ENCODE measurements around the gene GPX7. TPM values are rescaled to one million over a fixed set of nuclear protein-coding genes. Genes with fewer than 3 reads are reported as not detected.

GPX7 gene
- total RNA-seq, 1 experiment from 2014 or later, result 21.7 TPM

DNA sequence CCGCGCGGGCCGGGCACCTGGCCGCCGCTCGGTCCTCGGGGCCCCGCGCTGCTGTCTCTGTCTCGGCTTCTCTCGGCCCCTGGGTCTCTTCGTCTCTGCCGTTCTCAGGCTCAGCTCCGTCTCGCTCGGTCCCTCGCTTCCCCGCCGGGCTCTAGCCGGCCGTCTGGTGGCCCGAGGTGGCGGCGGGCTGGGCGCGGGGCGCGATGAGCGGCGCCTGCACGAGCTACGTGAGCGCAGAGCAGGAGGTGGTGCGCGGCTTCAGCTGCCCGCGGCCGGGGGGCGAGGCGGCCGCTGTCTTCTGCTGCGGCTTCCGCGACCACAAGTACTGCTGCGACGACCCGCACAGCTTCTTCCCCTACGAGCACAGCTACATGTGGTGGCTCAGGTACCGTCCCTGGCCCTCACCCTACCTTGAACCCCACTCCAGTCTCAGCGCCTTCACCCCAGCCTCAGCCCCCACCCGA lies 31.2 kb downstream of the GPX7 start:
- peak overlapping the region; percentile 60 for H3K4me3 ChIP-seq (ENCODE audit: low read depth, low read length)
- intact Hi-C loops (cut with micrococcal nuclease; ENCODE audit: unreplicated experiment), result loop anchor here (2.0 kb wide), 1 partner anchor 81 kb away; the partner anchor contains the start of gene TUT4
- BruUV-seq (replicated peaks), result no TSS peak

GRCh38 chr1:52634111-52634510 lies 31.9 kb downstream of the GPX7 start:
- Histone ChIP-seq H3K27me3 (replicated peaks; ENCODE audit: control insufficient read depth, insufficient read depth, low read length) (no peaks in the 10 kb centered on the region), H3K4me1 (peaks cover 14% of the 10 kb centered on the region), H3K36me3 (ENCODE audit: control insufficient read depth, insufficient read depth, low read length) (no peaks in the 10 kb centered on the region), H3K4me3 (ENCODE audit: low read depth, low read length) (no peak overlapping the region), H3K9me3 (no peaks in the 10 kb centered on the region; the same call in 1 of the 2 replicates)
- intact Hi-C loops (cut with micrococcal nuclease; ENCODE audit: unreplicated experiment), result no loop called here
- H3K27ac Mint-ChIP-seq (ENCODE audit: unreplicated experiment), result peak overlapping the region; percentile 60
- peaks cover 5% of the 10 kb centered on the region for H3K36me3 Mint-ChIP-seq (ENCODE audit: insufficient read depth, unreplicated experiment)
- TF ChIP-seq, protein P1, sequence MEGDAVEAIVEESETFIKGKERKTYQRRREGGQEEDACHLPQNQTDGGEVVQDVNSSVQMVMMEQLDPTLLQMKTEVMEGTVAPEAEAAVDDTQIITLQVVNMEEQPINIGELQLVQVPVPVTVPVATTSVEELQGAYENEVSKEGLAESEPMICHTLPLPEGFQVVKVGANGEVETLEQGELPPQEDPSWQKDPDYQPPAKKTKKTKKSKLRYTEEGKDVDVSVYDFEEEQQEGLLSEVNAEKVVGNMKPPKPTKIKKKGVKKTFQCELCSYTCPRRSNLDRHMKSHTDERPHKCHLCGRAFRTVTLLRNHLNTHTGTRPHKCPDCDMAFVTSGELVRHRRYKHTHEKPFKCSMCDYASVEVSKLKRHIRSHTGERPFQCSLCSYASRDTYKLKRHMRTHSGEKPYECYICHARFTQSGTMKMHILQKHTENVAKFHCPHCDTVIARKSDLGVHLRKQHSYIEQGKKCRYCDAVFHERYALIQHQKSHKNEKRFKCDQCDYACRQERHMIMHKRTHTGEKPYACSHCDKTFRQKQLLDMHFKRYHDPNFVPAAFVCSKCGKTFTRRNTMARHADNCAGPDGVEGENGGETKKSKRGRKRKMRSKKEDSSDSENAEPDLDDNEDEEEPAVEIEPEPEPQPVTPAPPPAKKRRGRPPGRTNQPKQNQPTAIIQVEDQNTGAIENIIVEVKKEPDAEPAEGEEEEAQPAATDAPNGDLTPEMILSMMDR (IDR thresholded peaks at IDR 0.05; ENCODE audit: insufficient read depth in 1 of 2, low read depth in 1 of 2, low read length in 1 of 2, severe bottlenecking in 1 of 2, unreplicated experiment in 1 of 2), result no peak
- peak overlapping the region; percentile 81 for H3K4me3 Mint-ChIP-seq (ENCODE audit: unreplicated experiment)
- H3K27me3 Mint-ChIP-seq (ENCODE audit: insufficient read depth, unreplicated experiment), result no peaks in the 10 kb centered on the region
- ChIA-PET CTCF (no interaction called here), POLR2A (no interaction called here)
- H3K9me3 Mint-ChIP-seq (ENCODE audit: unreplicated experiment), result no peaks in the 10 kb centered on the region
- TSS peak; percentile 45 for BruUV-seq (replicated peaks)
- peaks cover 8% of the 10 kb centered on the region for H3K4me1 Mint-ChIP-seq (ENCODE audit: low read depth, unreplicated experiment)
- DNase-seq, result no peak

More for the DNA sequence above, 31.2 kb downstream of the GPX7 start:
- Mint-ChIP-seq H3K9me3 (ENCODE audit: unreplicated experiment) (no peaks in the 10 kb centered on the region), H3K4me1 (ENCODE audit: low read depth, unreplicated experiment) (peaks cover 8% of the 10 kb centered on the region), H3K36me3 (ENCODE audit: insufficient read depth, unreplicated experiment) (peaks cover 5% of the 10 kb centered on the region), H3K4me3 (ENCODE audit: unreplicated experiment) (peak overlapping the region; percentile 81), H3K27ac (ENCODE audit: unreplicated experiment) (peak overlapping the region; percentile 60), H3K27me3 (ENCODE audit: insufficient read depth, unreplicated experiment) (no peaks in the 10 kb centered on the region)
- H3K27me3 ChIP-seq (replicated peaks; ENCODE audit: control insufficient read depth, insufficient read depth, low read length), result no peaks in the 10 kb centered on the region
- ChIA-PET POLR2A (interaction anchor here (0.6 to 1.6 kb wide), 3 partner anchors 18 to 80 kb away, joined by 3 to 5 read pairs (median 3); partner anchors contain the start of gene TUT4), CTCF (interaction anchor here (0.6 kb wide), 1 partner anchor 44 kb away, joined by 3 read pairs; no protein-coding TSS in a partner anchor)
- H3K4me1 ChIP-seq, result peaks cover 14% of the 10 kb centered on the region
- TF ChIP-seq, protein P1 (IDR thresholded peaks at IDR 0.05; ENCODE audit: insufficient read depth in 1 of 2, low read depth in 1 of 2, low read length in 1 of 2, severe bottlenecking in 1 of 2, unreplicated experiment in 1 of 2), result no peak
- no peaks in the 10 kb centered on the region; the same call in 1 of the 2 replicates for H3K9me3 ChIP-seq
- peak; percentile 36 to 53 for DNase-seq
- no peaks in the 10 kb centered on the region for H3K36me3 ChIP-seq (ENCODE audit: control insufficient read depth, insufficient read depth, low read length)

GRCh38 chr1:52635321-52636089 lies 33.3 kb downstream of the GPX7 start:
- TF ChIP-seq, protein P1 (IDR thresholded peaks at IDR 0.05; ENCODE audit: insufficient read depth in 1 of 2, low read depth in 1 of 2, low read length in 1 of 2, severe bottlenecking in 1 of 2, unreplicated experiment in 1 of 2), result no peak
- no peaks in the 10 kb centered on the region for H3K27me3 Mint-ChIP-seq (ENCODE audit: insufficient read depth, unreplicated experiment)
- CTCF ChIA-PET, result interaction anchor here (0.6 kb wide), 1 partner anchor 867 kb away, joined by 7 read pairs; no protein-coding TSS in a partner anchor
- no peaks in the 10 kb centered on the region for H3K36me3 ChIP-seq (ENCODE audit: control insufficient read depth, insufficient read depth, low read length)
- no peak for DNase-seq
- H3K4me3 ChIP-seq (ENCODE audit: low read depth, low read length), result no peak overlapping the region
- POLR2A ChIA-PET, result no interaction called here
- H3K9me3 Mint-ChIP-seq (ENCODE audit: unreplicated experiment), result no peaks in the 10 kb centered on the region
- H3K4me1 ChIP-seq, result peaks cover 14% of the 10 kb centered on the region
- H3K4me3 Mint-ChIP-seq (ENCODE audit: unreplicated experiment), result no peak overlapping the region
- no peaks in the 10 kb centered on the region; the same call in 1 of the 2 replicates for H3K9me3 ChIP-seq
- intact Hi-C loops (cut with micrococcal nuclease; ENCODE audit: unreplicated experiment), result no loop called here
- peaks cover 5% of the 10 kb centered on the region for H3K36me3 Mint-ChIP-seq (ENCODE audit: insufficient read depth, unreplicated experiment)
- H3K27ac Mint-ChIP-seq (ENCODE audit: unreplicated experiment), result no peak overlapping the region
- no peaks in the 10 kb centered on the region for H3K27me3 ChIP-seq (replicated peaks; ENCODE audit: control insufficient read depth, insufficient read depth, low read length)
- no TSS peak for BruUV-seq (replicated peaks)
- peaks cover 8% of the 10 kb centered on the region for H3K4me1 Mint-ChIP-seq (ENCODE audit: low read depth, unreplicated experiment)

All from Caco-2 (cell line).